OCI-LY1 (cell line): ENCODE results near the gene LNX1.

Source experiments
- EZH2 ChIP-seq: fragments of 200-600 bp; sonication (generic), shearing (Covaris generic); IDR thresholded peaks from 2 replicates; pipeline ENCODE4 v1.8.0; 2017; ENCODE audit warnings: borderline replicate concordance, mixed run types, mild to moderate bottlenecking, antibody characterized with exemption, low read length, moderate library complexity, mixed read lengths
- TF ChIP-seq, protein P1 (sequence below): fragments of 200-600 bp; sonication (generic), shearing (Covaris generic); IDR thresholded peaks from 2 replicates; pipeline ENCODE4 v1.5.1; 2017; ENCODE audit warnings: mild to moderate bottlenecking, antibody characterized with exemption, low read length, moderate library complexity, mixed read lengths

DNA sequence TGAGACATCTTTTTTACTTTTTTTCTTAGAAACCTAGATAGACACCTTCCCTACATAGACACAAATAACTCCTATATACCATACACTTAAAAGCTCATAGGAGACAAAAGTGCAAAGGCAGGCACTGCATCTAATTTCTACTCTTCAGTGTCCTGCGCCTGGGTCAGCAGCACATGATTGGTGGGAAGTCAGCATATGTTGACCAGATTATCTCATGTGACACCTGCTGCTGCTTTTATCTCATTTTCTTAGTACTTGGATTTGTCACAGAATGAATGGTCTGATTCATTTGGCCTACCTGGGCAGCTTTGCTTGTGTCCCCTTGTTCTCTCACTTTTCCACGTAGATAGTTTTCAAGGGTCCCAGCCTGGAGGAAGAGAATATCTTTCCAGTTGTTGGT lies 24.9 kb upstream of the LNX1 start:
- TF ChIP-seq, protein P1, sequence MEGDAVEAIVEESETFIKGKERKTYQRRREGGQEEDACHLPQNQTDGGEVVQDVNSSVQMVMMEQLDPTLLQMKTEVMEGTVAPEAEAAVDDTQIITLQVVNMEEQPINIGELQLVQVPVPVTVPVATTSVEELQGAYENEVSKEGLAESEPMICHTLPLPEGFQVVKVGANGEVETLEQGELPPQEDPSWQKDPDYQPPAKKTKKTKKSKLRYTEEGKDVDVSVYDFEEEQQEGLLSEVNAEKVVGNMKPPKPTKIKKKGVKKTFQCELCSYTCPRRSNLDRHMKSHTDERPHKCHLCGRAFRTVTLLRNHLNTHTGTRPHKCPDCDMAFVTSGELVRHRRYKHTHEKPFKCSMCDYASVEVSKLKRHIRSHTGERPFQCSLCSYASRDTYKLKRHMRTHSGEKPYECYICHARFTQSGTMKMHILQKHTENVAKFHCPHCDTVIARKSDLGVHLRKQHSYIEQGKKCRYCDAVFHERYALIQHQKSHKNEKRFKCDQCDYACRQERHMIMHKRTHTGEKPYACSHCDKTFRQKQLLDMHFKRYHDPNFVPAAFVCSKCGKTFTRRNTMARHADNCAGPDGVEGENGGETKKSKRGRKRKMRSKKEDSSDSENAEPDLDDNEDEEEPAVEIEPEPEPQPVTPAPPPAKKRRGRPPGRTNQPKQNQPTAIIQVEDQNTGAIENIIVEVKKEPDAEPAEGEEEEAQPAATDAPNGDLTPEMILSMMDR: no peak
- TF ChIP-seq EZH2: no peak
